Stimulated activated CD8-positive, alpha-beta memory T cell treated with anti-CD3 and anti-CD28 coated beads, Interleukin-4, amount 100 ng/mL, for 4 hours (primary cell): ENCODE measurements around the gene ZAP70.

Source experiments
- DNase-seq, 2 donors: peaks; one replicate each; pipeline ENCODE4 v3.0.0-alpha.2; 2020; ENCODE audit warnings: low read depth in 2 of 2, low spot score in 1 of 2

The ZAP70 gene

DNA sequence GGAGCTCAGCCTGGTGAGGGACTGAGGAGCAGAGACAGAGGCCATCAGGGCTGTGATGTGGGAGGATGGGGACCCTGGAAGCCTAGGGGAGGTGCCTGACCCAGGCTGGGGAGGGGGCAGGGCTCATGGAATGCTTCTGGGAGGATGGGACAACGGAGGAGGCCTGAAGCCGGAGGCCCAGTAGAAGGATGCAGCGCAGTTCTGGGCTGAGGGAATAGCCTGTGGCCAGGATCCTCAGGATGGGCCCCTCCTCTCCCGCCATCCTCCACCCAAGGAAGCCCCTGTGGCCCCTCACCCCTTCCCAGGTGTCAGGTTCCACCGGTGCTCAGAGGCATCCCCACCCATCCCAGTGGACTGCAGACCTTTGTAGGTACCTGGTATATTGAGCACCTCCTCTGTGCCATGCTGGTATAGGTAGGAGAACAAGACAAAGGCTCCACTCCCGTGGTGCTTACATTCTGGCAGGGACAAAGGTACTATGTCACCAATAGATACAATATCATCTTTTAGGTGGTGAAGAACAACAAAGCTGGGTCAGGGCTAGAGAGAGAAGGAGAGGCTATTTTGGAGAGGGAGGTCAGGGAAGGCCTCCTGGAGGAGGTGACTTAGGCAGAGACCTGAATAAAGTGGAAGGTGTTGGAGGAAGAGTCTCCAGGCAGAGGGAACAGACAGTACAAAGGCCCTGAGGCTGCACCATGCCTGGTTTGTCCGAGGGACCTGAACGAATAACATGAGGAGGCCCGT lies 2.7 kb downstream of the ZAP70 start:
- DNase-seq = no peak

DNA sequence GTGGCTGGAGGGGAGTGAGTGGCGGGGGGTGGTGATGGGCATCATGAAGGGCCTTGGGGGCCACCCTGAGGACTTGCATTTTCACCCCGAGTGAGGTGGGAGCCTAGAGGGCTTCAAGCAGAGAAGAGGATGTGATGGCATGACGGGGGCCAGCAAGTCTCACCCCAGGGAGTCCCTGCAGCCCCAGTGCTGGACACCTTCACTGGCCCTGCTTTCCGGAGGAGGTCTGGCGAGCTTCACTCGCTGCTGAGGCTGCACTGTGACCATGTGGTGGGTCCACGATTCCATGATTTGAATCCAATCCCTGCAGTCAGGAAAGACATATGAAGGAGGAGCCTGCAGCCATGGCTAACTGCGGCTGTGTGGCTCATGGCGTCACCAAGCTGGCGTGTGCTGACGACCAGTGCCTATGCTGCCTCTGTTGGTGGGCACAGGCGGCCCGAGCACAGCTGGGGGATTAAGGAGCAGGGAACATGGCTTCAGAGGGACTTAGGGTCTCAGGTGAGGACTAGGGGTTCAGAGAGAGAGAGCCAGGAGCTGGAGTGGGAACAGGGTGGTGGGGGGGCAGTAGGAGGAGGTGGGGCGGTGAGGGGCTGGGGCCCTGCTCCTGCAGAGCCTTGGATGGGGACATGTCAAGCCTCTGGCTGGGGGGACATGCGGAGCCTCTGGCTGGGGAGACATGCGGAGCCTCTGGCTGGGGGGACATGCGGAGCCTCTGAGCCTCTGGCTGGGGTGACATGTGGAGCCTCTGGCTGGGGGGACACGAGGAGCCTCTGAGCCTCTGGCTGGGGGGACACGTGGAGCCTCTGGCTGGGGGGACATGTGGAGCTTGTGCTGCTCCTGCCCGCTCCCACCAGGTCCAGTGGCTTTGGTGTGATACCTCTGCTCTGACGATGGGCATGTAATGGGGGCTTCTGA lies 3.6 kb downstream of the ZAP70 start:
- DNase-seq = no peak

DNA sequence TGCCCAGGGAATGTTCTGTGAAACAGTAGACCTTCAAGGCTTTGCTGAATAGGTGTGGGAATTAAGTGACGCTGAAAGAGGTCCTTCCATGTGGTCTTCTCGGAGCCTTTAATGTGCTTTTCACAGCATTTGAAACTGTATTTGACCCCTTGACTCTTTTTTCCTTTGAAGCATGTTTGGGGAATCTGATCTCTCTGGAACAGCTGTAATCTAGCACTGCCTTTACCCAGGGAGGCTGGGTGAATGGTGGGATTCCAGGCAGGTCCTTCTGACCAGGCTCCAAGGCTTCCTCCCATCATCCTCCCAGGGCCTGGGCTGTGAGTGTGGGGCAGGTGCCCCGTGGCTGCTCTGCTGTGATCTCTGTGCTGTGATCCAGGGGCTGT lies 4.2 kb downstream of the ZAP70 start:
- no peak for DNase-seq

DNA sequence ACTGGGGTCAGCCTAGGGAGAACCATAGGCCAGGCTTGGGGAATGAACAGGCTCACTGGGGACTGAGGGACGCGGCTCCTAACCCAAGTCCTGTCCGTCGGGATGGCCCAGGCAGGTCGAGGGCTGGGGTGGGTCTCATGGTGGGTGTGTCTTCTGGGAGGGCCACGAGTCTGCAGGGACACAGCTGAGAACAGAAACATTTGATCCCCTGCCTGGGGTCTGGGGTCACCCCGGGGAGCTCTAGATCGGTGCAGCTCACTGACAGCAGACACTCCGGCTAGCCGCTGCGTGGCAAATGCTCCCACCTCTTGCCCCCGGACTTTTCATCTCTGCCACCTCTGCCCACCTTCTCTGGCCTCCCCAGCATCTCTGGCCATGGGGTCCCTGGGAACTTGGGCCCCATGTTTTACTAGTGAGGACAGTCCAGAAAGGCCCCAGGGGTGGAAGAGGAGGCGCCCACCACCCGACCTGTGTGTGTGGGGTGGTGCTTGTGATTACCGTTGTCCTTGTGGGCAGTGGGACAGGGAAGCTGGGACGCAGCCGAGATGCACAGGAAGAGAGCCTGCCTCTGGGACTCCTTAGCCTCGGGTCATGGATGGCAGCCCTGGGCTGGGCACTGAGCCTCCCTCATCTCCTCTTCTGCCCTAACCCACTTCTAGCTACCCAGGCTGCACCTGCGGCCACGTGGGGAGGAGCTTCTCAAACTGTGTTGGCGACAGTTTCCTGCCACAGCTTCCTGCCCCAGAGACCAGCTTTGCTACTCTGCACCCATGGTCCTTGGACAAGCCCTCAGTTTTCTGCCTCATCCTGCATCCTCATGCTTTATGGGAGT lies 4.9 kb downstream of the ZAP70 start:
- DNase-seq = peak; percentile 56 to 64

DNA sequence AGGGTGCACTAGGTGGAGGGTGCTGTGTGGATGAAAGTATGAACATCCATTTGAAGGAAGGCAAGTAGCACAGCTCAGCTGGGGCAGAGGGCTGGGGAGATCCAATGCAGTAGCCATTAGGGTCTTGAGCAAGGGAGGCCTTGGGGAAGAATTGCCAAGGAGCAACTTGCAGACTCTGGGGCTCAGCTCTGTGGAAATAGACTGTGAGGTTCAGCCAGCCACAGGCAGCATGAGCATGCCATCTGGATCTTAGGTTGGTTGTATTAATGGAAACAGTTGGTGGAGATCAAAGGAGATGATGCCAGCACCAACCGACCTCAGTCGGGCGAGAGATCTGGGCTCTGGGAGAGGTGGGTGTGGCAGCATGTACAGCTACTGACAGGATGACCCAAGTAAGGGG lies 5.6 kb downstream of the ZAP70 start:
- no peak for DNase-seq

DNA sequence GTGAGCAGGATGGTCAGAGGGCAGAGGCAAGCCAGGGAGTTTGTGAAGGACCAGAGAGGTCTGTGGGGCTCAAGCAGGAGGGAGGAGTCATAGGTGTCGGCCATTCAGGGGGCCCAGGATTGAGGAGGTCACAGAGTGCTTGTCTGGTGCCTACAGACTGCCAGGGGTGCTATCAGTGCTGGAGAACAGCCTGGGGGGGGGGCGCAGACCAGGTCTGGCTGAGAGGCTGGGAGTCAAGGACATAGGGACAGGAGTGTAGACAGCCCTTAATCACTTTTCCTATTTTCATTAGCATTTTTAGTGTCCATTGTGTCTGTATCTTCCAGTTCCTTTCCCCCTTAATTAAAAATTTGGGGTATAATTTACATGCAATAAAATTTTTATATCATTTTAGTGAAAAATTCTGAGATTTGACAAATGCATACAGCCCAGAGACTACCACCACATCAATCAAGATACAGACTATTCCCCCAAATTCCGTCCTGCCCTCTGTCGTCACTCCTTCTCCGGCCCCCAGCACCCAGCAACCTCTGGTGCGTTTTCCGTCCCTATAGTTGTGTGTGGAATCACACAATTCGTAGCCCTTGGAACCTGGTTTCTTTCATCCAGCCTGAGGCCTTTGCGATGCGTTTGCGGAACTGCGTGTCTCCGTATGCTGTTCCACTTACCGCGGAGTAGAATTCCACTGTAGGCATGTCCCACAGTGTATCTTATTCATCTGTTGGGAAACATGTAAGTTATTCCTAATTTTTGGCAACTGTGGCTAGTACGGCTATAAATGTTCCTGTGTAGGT lies 6.2 kb downstream of the ZAP70 start:
- DNase-seq = no peak

DNA sequence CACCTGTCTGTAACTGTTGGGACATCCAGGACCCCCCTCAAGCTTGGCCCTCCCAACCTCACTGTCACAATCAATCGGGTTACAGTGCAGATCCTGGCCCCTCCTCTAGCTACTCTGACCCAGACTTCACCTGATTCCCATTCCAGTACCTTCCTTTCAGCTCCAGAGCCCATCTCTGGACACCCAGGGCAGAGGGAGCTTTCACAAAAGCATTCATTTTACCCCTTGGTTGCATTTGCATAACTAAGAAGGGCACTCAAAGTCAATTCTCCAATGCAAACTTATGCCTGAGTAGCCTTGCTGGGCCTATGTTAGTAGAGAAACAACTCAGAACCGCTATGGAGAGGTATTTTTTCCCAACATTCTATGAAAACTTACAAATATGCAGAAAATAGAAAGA lies 7.4 kb downstream of the ZAP70 start:
- no peak for DNase-seq

DNA sequence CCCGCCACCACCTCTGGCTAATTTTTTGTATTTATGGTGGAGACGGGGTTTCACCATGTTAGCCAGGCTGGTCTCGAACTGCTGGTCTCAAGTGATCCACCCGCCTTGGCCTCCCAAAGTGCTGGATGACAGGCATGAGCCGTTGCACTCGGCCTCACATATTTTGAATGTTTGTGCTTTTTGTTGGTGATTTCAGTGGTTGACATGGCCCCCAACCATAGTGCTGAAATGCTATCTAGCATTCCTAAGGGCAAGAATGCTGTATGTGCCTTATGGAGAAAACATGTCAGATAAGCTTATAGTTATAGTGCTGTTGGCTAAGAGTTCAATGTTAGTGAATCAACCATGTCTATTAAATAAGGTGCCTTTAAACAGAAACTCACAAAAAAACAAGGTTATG lies 8.9 kb downstream of the ZAP70 start:
- no peak for DNase-seq

DNA sequence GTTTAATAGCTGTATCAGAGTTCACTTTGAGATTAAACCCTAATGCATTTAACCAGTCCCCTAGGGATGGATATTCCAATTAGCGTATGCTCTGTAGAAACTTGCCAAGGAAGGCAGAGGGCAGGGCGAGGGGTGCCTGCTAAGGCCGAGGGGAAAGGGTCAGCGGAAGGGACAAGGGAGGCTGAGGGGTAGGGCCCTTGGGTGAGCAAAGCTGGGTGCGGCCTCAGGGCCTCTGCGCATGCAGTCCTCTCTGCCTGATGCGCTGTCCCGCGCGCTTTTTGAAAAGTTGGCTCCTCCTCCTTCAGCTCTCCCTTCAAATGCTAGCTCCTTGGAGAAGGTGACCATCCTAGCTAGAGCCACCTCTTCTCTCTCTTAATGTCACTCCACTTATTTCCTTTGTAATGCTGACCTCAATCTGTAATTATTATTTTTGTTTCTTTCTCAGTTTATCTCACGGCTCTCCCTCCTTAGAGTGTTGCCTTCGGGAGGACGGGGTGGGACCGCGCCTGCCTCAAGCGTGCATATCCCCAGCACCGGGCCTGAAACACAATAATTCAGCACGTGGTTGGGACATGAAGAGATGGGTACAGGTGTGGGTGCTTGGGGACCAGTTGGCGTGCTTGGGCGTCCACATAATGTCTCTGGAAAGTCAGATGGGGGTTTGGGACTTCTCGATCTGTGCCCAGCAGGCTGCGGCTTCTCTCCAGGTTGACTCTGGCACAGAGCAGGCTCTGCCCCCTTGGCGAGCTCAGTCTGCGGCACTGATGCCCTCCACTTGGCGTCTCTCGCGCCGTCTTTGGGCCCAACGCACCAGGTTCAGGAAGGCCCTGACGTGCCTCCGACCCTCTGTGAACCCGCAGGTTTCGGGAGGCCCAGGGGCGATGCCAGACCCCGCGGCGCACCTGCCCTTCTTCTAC lies 10.0 kb downstream of the ZAP70 start:
- no peak for DNase-seq

DNA sequence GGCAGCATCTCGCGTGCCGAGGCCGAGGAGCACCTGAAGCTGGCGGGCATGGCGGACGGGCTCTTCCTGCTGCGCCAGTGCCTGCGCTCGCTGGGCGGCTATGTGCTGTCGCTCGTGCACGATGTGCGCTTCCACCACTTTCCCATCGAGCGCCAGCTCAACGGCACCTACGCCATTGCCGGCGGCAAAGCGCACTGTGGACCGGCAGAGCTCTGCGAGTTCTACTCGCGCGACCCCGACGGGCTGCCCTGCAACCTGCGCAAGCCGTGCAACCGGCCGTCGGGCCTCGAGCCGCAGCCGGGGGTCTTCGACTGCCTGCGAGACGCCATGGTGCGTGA lies 10.7 kb downstream of the ZAP70 start:
- DNase-seq = no peak

DNA sequence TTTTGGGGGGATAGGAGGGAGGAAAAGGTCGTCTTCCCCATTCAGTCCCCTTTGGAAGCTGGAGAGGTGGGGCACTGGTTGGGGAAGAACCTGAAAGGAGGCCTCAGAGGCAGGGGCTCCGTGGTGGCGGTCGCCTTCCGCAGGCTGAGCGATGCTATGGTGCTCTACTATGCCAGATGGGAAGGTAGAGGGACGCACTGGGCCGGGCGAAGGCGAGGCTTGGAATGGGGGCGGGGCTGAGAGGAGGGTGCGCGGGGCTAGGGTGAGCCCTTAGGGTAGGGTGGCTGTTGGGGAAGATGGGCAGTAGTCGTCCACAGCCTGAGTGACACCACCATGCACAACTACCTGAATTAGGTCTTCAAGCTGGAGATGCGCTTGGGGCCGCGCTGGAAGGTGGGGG lies 11.1 kb downstream of the ZAP70 start:
- no peak for DNase-seq

DNA sequence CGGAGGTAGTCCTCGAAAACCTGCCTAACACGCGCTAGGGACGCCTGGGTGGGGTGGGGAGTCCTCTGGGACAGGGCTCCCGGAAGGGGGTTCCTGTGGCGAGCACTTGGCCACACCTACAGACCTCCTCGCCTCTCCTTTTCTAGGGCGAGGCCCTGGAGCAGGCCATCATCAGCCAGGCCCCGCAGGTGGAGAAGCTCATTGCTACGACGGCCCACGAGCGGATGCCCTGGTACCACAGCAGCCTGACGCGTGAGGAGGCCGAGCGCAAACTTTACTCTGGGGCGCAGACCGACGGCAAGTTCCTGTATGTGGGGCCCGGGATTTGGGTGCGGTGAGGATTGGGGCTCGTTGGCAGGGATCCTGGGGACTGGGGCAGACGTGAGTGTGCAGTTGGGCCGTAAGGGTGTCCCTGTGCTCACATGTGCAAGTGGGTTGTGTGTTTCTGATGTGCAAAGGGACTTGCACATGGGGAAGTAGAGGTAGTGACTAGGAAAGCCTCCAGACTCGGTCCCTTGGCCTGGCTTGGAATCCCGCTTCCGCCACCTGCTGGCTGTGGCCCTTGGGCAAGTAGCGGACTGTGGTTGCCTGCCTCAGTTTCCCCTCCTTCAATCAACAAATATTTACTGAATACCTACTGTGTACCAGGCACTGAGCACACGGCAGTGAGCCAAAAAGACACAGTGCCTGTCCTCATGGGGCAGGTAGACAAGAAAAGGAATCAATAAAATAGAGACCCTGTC lies 11.7 kb downstream of the ZAP70 start:
- no peak for DNase-seq

DNA sequence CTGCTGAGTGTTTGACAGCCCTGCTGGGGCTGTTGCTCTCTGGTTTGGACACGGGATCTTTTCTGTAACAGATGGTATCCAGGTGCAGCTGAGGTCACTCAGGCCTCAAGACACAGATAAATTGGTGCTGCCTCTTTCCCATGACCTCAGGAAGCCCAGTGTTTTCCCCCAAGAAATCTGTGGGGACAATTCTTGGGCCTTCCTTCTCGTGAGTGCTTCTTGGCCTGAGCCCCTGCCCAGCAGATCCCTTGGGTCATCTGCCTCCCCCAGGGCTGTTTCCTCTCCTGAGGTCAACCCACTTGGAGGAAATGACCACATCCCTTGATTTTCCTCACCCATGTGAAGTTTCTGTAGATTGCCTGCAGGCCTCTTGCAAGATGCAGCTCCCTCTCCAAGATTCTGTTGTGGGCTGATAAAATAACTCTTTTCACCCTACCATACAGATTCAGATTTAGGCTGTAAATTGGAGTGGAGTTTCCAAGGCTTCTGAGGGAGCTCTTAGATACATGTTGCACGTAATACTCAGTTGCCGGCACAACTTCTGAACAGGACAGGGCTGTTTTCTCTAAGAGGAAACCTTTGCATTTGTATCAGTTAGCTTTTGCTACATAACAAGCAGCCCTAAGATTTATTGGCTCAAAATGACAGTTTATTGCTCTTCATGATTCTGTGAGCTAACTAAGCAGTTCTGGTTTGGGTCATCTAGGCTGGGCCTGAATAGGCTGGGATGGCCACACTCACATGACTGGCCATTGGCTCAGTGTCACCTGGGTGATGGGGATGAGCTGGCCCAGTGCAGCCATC lies 13.1 kb downstream of the ZAP70 start:
- no peak for DNase-seq

DNA sequence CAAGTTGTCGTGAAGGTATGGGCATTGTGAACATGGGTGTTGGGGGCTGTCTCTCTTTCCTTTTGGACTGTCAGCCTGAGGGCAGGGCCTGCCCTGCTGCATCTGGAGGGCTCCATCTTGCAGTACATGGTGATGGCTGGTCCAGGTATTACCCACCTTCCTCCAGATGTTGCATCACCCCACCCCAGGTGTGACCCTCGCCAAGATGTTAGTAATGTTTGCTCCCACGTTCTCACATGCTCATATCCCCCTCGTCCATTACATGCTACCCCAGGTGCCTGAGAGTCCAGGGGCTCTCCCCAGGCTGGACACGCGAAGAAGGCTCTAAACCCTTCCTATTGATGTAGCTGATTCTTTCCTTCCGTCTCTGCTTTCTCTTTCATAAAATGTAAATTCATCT lies 13.9 kb downstream of the ZAP70 start:
- no peak for DNase-seq

DNA sequence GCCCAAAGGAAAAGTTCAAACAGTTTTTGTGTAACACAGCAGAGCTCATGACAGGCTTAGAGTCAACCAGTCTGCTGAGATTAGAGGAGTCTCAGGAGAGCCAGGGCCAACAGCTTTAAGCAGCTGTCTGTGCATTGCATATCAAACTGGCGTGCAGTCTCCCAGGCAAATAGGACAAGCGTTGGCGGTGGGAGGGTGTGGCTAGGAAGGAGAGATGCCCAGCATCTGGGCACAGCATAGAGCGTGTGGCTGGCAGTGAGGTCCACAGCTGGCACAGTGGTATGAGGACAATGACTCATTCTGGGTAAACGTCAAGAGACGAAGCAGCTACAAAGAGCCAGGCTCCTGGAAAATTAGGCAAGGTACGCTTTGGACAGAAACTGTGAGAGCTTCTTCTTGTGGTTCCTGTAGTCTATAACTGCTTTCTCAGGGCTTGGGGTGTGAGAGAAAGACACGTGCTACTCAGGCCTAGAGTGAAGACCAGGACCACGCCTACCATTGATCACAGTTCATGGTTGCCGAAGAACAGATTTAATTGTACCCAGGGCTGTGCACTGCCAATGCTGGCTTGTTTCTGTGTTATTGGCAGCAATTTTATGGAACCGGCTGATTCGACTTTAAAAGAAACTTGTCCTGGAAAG lies 14.8 kb downstream of the ZAP70 start:
- no peak for DNase-seq

DNA sequence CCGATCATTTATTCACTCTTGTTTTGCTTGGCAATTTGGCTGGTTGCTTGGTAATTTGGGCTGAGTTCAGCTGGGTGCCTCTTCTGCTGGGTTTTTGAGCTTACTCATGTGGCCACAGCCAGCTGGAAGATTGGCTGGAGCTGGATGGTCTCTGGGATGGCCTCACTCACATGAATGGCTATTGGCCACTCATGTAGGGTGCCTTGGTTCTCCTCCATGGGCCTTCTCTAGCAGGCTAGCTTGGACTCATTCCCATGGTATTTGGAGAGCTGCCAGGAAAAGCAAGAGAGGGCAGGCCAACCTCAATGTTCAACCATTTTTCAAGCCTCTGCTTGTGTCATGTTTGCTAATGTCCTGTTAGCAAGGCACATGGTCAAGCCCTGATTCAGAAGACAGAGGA lies 16.9 kb downstream of the ZAP70 start:
- no peak for DNase-seq

DNA sequence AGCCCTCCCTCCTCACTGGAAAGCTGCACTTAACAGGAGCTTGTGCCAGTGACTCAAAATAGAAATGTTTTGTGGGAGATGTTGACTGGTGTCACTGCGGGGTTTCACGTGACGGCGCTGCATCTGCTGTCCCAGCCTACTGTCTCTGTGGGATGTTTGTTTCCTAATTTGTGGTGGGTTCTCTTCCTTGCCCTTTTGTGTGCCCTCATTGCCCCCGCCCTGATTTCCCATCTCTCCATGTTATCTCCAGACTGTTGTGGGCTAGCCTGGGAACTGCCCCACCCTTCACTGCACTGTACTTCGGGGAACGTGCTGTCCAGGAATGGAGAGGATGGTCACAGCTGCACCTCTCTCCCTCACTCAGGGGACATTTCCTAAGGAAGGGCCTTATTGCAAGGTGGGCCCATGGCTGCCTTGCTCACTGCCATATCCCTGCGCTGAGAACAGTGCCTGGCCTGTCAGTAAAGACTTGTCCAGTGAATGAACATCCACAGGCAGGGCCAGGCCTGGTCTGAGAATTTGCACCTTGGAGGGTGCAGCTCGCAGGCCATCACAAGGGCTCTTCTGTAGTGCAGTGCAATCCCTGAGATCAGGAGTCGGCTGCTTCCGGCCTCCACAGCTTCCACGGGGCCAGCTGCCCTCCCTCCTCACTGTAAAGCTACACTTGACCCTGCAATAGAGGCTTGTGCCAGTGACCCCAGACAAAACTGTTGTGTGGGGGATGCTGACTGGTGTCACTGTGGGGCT lies 18.1 kb downstream of the ZAP70 start:
- DNase-seq = no peak
